ENCODE measurements around the gene ZMIZ1.

ZMIZ1 gene

GRCh38 chr10:79101560-79102497 is 33.1 kb downstream of the ZMIZ1 start:
- no peak for DNase-seq

GRCh38 chr10:79102498-79102874 is 33.7 kb downstream of the ZMIZ1 start:
- DNase-seq = no peak

- DNase-seq = no peak
Measured at GRCh38 chr10:79103129-79103528, 34.4 kb downstream of the ZMIZ1 start.

GRCh38 chr10:79103585-79103984 is 34.8 kb downstream of the ZMIZ1 start:
- no peak for DNase-seq

- no peak for DNase-seq
Measured at GRCh38 chr10:79105150-79105739, 36.5 kb downstream of the ZMIZ1 start.

GRCh38 chr10:79105818-79106217 is 37.1 kb downstream of the ZMIZ1 start:
- DNase-seq = no peak

GRCh38 chr10:79106256-79107050 is 37.7 kb downstream of the ZMIZ1 start:
- no peak for DNase-seq

- no peak for DNase-seq
Measured at GRCh38 chr10:79107736-79108264, 39.0 kb downstream of the ZMIZ1 start.

- DNase-seq = no peak
Measured at GRCh38 chr10:79108728-79109127, 40.0 kb downstream of the ZMIZ1 start.

- DNase-seq = no peak
Measured at GRCh38 chr10:79111427-79111826, 42.7 kb downstream of the ZMIZ1 start.

GRCh38 chr10:79111846-79112614 is 43.3 kb downstream of the ZMIZ1 start:
- no peak for DNase-seq

- DNase-seq = no peak
Measured at GRCh38 chr10:79112881-79113431, 44.2 kb downstream of the ZMIZ1 start.

- DNase-seq = no peak
Measured at GRCh38 chr10:79113827-79114226, 45.1 kb downstream of the ZMIZ1 start.

GRCh38 chr10:79115302-79115701 is 46.5 kb downstream of the ZMIZ1 start:
- DNase-seq = no peak

- no peak for DNase-seq
Measured at GRCh38 chr10:79116368-79116767, 47.6 kb downstream of the ZMIZ1 start.

GRCh38 chr10:79116801-79117723 is 48.3 kb downstream of the ZMIZ1 start:
- no peak for DNase-seq

- no peak for DNase-seq
Measured at GRCh38 chr10:79118286-79119202, 49.8 kb downstream of the ZMIZ1 start.

GRCh38 chr10:79119306-79119705 is 50.5 kb downstream of the ZMIZ1 start:
- DNase-seq = no peak

- no peak for DNase-seq
Measured at GRCh38 chr10:79123547-79123963, 54.8 kb downstream of the ZMIZ1 start.

- no peak for DNase-seq
Measured at GRCh38 chr10:79124066-79124465, 55.3 kb downstream of the ZMIZ1 start.
